HG03097 (cell line): ENCODE results near the gene SDCCAG8.

ENCODE experiments used
- ATAC-seq: cut with Tn5 transposase; IDR thresholded peaks from one replicate; pipeline ENCODE4 v1.9.1; 2021; ENCODE audit not compliant: unreplicated experiment, low FRiP score

SDCCAG8 gene

GRCh38 chr1:243275316-243275715 lies 19.5 kb downstream of the SDCCAG8 start:
- ATAC-seq = no peak

DNA sequence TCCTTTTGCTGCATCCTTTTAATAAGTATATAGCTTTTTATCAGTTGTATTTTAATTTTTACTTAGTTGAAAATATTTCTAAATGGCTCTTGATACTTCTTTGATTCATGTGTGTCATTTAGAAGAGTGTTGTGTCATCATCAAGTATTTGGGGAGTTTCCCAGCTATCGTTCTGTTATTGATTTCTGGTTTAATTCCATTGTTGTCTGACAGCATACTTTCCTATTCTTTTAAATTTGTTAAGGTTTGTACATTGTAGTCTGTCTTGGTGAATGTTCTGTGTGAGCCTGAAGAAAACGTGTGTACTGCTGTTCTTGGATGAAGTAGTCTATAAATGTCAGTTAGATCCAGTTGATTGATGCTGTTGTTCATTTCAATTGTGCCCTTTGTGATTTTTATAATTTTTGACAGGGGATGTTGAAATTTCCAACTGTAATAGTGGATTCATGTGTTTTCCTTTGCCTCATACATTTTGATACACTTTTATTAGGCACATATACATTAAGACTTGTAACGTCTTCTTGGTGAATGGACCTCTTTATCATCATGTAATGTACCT lies 24.8 kb downstream of the SDCCAG8 start:
- ATAC-seq = no peak

DNA sequence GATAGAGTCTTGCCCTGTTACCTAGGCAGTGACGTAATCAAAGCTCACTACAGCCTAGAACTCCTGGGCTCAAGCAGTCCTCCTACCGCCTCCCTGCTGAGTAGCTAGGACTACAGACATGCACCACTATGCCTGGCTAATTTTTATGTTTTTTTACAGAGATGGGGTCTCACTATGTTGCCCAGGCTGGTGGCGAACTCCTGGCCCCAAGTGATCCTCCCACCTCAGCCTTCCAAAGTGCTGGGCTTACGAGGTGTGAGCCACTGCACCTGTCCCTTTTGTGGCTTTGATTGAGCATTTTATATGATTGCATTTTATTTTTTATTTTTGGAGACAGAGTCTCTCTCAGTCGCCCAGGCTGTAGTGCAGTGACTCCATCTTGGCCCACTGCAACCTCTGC lies 25.8 kb downstream of the SDCCAG8 start:
- no peak for ATAC-seq

DNA sequence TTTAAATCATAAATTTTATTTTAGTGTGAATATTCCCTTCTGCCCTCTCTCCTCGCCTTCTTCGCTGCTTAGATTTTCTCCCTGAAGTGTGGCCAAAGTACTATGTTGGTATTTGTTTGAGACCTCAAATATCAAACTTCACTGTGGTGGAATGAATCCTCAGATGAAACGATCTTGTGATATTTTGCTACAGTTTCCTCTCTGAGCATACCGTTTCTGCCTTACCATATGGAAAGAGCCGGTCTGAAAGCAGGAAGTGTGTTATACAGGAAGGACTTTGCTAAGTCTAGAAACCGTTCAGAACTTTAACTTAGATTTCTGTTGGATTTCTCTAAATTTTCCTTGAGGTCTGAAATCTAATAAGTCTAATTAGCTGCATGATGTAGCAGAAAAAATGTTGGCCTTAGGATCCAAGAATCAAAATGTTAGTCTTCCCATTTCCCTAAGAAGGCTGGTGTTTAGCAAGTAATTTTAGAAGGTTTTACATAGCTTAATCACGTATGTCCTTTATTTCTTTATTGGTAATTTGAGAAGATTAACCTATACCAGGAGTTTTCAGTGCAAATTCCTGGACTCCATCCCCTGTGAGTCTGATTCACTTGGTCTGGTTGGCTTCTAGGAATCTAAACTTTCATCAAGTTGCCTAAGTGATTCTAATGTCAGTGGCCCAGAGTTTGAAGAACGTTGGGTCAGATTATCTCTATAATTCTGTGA lies 30.7 kb downstream of the SDCCAG8 start:
- no peak for ATAC-seq

- ATAC-seq = no peak
These were observed 31.3 kb downstream of the SDCCAG8 start for GRCh38 chr1:243287123-243287460.

DNA sequence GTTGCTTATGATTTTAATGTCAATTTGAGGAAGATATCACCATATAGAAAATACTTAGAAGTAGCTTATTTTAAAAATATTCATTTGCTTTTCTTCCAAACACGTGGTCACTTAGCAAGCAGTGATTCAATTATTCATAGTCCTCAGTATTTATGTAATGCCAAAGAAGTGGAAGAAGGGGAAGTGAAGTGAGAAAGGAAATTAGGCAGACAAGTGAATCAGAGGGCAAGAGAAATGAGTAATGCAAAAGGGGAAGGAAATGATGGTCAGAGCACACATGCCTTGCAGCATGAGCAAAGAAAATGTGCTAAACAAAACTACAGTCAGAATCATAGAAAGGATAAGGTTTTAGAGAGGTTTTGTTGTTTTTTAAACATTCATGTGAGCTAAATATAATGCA lies 31.8 kb downstream of the SDCCAG8 start:
- peak; percentile 91 for ATAC-seq

- ATAC-seq = no peak
These were observed 32.2 kb downstream of the SDCCAG8 start for GRCh38 chr1:243288062-243288461.

GRCh38 chr1:243291292-243291691 lies 35.5 kb downstream of the SDCCAG8 start:
- ATAC-seq = no peak

- ATAC-seq = no peak
These were observed 36.3 kb downstream of the SDCCAG8 start for GRCh38 chr1:243292117-243292516.

DNA sequence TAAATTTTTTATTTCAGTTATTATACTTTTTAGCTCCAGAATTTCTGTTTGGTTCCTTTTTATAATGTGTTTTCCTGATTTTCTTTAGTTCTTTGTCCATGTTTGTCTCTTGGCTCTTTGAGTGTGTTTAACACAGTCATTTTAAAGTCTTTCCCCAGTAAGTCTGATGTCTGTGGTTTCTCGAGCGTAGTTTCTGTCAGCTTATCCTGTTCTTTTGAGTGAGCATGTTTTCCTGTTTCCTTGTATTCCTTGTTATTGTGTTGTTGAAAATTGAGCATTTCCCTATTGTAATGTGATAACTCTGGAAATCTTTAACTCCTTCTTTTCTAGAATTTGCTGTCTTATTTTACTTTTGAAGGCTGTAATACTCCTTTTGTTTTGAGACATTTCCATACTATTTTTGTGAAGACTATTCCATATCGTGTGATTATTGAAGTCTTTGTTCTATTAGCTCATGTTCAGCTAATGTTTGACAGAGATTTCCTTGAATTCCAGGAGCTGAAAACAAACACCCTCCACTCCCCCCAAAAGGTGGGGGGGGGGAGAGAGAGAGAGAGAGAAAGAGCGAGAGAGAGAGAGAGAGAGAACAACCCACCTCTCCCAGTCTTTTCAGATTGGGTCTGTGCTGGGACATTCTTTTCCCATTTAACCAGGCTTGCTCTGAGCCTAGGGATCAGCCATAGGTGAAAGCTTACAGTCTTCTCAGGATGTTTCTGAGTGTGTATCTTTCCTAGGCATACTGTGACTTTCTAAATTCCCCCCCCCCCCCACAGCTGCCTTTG lies 38.3 kb downstream of the SDCCAG8 start:
- ATAC-seq = no peak

- ATAC-seq = no peak
These were observed 38.9 kb downstream of the SDCCAG8 start for GRCh38 chr1:243294723-243295121.

- no peak for ATAC-seq
These were observed 43.2 kb downstream of the SDCCAG8 start for GRCh38 chr1:243299069-243299468.

GRCh38 chr1:243301059-243301458 lies 45.2 kb downstream of the SDCCAG8 start:
- no peak for ATAC-seq

DNA sequence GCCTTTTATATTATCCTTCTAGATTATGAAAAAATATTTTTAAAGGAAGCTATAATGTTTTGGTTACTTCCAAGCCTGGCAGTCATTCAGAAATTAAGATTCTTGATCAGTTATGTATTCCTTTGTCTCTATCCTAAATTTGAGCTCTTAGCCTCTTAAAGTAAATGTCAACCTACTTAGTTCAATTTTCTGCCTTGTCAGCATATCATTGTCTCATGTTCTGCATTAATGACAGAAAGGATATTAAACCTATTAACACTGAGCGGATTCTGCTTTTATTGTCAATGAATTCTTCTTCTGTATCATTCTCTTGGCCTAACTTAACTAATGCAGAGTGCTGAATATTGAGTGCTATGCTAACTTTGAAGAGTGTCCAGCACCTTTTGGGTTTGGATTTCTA lies 56.0 kb downstream of the SDCCAG8 start:
- ATAC-seq = no peak

DNA sequence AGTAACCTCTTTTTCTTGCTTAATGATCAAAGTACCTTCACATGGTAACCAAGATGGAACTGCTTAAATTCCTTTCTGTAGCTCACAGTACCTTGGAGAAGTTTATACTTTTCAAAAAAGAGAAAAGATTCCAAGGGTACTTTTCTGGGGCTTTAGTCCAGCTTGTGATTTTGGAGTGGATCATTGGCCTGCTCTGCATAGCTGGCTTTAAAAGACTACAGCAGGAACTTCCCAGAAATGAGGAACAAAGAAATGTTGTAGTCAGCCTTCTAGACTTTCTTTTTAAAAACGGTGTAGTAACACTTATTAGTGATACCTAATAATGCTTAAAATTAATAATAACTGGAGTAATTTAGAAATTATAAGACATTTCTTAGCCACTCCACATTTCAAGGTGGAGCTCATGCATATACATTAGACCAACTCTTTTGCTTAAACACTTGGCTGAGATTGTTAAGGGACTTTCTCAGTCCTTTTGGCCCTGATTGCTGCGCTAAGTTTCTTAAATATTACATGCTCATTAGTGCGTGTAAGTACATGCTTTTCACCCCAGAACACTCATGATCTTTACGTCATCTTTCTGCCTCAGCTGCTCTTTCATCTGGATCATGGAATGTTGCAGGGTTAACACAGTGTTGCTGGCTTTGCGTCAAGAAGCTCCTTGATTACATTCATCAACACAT lies 57.3 kb downstream of the SDCCAG8 start:
- ATAC-seq = peak; percentile 27

DNA sequence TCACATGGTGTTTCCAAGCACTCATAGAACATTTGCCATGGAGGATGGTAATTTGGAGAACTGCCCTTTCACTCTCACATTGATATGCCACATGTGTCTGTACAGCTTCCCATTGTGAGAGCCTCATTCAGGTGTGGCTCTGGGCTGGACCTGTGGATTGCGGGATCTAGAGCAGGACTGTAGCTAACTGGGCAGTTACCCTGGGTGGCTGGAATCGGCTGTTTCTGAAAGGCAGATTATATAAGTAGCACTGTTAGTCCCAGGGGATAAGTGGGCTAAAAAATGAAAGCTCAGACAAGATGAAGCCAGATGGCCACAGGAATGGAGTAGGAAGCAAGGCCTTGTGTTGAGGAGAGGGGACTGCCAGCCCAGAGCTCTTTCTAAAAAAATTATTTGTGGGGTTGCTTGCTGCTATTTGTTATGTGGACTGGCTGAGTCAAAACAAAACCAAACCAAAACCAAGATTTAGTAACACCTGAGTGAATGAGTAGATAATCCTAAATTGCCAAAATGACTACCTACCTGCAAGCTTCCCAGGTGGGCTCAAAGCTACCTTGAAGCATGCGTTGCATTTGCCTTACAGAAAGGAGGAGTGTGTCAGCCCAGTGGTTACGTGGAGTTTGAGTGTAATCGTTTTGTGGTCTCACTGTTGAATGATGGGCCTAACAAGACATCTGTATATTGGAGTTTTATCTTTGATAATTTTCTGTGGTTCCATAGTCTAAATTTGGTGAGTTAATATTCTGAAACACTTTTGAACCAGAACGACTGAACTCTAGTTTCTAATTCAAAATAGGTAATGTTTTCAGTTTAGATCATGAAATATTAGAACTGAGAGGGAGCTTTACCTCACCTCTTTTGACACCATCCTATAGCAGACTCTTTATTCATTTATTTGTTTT lies 58.0 kb downstream of the SDCCAG8 start:
- ATAC-seq = peak; percentile 68

DNA sequence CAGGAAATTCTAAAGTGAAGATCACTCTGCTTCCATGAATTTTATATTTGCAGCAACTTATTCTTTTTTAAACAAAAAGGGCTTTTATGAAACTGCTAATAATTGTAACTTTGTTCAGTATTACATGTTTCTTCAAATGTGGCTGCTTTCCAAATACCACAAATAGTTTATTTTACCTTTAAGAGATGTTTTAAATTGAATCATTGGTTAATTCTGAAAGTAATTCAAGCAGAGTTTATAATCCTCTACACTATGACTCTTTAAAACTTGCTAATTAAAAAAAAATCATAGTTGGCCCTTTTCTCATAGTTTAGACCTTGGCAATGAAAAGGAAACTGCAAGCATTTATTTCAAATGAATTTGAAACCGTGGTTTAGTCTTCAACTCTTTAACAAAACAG lies 59.6 kb downstream of the SDCCAG8 start:
- no peak for ATAC-seq

GRCh38 chr1:243315893-243316292 lies 60.1 kb downstream of the SDCCAG8 start:
- ATAC-seq = no peak

DNA sequence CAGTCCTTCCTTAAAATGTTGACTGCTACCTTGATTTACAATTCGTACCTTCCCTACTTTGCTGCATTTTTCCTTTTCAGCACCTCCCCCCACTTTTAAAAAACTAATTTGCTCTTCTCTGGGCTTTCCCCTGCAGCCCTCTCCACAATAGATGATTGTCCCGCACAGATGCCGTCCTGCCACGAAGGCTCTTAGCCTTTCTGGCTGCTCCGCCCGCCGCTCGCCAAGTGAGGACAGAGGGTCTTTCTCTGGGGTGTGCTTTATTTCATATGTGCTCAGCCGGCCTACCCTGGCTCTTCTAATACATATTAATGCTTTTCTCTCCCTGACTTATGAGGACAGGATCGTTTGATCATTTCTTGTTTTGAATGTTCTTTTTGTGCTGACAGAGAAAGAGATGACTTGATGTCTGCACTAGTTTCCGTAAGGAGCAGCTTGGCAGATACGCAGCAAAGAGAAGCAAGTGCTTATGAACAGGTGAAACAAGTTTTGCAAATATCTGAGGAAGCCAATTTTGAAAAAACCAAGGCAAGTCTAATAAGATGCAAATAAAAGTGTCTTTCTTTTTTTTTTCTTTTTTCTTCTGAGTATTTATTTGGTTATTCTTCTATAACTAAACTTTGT lies 60.6 kb downstream of the SDCCAG8 start:
- ATAC-seq = no peak

DNA sequence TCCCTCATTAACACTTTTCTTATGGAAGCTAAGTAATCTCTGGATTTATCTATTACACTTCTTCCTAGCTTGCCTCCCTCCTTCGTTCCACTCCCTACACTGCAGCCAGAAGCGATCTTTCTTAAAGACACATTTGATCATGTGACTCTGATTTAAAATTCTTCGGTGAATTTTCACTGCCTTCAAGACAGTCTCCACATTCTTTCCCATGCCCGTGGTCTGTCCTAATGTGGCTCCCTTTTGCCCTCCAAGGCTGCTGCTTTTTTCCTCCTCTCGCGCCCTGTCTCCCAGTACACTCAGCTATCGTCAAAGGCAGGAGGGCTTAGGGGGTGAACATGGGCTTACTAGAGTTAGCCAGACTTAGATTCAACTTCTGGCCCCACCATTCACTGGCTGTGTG lies 64.4 kb downstream of the SDCCAG8 start:
- ATAC-seq = no peak
